Breast epithelium (tissue), 3 donors: ENCODE data around the gene SH3BGRL2.

Source experiments
- CTCF ChIP-seq, 3 donors: fragments of 450-650 bp; IDR thresholded peaks; one replicate each; pipeline ENCODE4 v1.5.1; 2016 to 2017; ENCODE audit warnings: antibody characterized with exemption in 3 of 3, mild to moderate bottlenecking in 3 of 3, moderate library complexity in 3 of 3
- POLR2A ChIP-seq: fragments of 450-650 bp; IDR thresholded peaks from one replicate; pipeline ENCODE4 v1.6.1; 2016; ENCODE audit warnings: antibody characterized with exemption, mild to moderate bottlenecking, moderate library complexity
- POLR2AphosphoS5 ChIP-seq, 3 donors: sonication (generic); formaldehyde crosslinking; IDR thresholded peaks; one replicate each; pipeline ENCODE4 v1.6.1; 2017; ENCODE audit warnings: antibody characterized with exemption in 3 of 3

- no peak for TF ChIP-seq POLR2AphosphoS5 (IDR thresholded peaks at IDR 0.05)
- TF ChIP-seq CTCF (IDR thresholded peaks at IDR 0.05) = no peak
- no peak for TF ChIP-seq POLR2A
These were observed 30.1 kb upstream of the SH3BGRL2 start for GRCh38 chr6:79600812-79601609.
